ENCODE measurements around the gene INSYN1.
A peak's percentile ranks its signal among the peaks of the same experiment; 100 is the strongest.
"Not testable (repeated sequence)": the region's sequence is repeated elsewhere in the genome, so short reads cannot be mapped to it uniquely, and the experiment has no call there.

INSYN1 gene, protein sequence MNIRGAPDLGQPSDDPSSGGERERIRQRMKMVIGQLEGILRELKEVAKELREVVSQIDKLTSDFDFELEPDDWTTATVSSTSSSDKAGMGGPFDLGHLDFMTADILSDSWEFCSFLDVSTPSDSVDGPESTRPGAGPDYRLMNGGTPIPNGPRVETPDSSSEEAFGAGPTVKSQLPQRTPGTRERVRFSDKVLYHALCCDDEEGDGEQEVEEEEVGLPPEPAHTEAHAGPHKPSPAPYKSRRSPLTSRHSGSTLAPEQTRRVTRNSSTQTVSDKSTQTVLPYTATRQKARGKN

DNA sequence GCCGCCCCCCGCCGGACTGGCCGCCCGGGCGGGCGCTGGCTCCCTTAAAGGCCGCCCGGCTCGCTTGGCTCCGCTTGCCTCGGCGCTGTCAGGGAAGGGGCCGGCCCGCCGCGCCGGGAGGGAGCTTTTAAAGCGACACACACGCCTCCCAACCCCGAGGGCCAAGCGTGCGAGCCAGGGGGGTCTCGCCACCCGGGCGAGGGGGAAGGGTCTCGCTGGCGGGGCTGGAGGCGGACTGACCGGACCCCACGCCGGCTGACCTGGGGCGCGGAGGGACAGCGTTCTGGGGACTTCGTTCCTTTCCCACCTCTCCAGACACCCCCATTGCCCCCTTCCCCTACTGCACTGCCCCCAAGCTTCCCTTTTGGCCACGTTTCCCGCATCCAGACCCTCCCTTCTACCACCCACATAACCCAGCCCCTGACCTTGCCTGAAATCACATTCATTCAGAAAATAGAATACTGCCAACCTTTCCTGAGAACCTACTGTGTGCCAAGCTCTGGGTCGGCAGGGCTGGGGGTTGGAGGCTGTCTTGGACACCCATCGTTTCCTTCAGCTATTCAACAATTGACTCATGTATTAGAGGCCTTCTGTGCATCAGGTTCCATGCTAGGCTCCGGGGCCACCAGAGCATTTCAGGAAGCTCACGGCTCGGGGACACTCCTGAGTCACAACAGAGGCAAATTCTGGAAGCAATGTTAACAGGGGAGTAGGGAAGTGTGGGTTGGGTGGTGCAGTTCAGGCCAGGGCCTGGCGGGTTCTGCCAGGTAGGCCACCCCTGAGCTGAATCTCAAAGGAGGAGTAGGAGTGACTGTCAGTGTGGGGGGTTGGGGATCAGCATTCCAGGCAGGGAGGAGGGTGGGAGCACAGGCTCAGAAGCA, at the start of gene INSYN1:
Gene INSYN1, minus strand, starts transcription at position 102 of the 881 bp plus-strand sequence. CDS start 2,221 bp downstream, outside the sequence.
- no peak for ATAC-seq (ENCODE audit: low read depth)
- no peaks in the 10 kb centered on the region for H3K36me3 Mint-ChIP-seq
- peak within 1 kb of the TSS; percentile 43 for H3K4me3 Mint-ChIP-seq
- no peak for DNase-seq (ENCODE audit: low spot score in 2 of 2)
- no peaks in the 10 kb centered on the region for H3K9me3 Mint-ChIP-seq
- H3K27me3 Mint-ChIP-seq, result peaks cover 26% of the 10 kb centered on the region
- no peaks in the 10 kb centered on the region for H3K4me1 Mint-ChIP-seq
- no peak within 1 kb of the TSS for H3K27ac Mint-ChIP-seq

DNA sequence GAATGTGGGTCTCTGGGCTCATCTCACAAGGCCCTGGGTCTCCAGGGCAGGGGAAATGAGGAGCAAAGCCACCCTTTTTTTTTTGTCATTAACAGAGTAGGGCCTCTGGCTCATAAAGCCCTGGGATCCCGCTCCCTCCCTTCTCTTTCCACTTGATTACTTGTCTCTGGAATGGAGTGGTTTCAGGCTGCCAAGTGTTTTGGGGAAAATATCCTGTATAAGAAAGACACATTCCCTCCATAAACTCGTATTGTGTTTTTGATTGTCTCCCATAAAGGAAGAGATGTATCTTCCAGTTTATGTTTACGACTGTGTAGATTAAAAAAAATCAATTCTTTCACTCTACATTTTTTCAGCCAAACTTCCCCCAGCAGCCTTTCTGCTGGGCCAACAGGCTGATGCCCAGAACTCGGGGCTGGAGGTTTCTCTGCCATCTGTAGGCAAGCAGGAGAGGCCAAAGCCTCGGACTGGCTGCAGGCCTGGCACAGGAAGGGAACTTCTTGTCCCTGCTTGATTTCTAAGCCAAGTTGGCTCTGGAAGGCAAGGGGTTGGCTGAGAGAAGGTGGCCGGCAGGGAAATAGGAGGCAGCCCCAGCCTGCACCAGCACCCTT, 49.4 kb upstream of the INSYN1 start:
- Mint-ChIP-seq H3K27ac (no peak overlapping the region), H3K27me3 (peaks cover 4% of the 10 kb centered on the region), H3K9me3 (no peaks in the 10 kb centered on the region), H3K4me1 (no peaks in the 10 kb centered on the region), H3K36me3 (no peaks in the 10 kb centered on the region), H3K4me3 (no peak overlapping the region)
- no peak for DNase-seq (ENCODE audit: low spot score in 2 of 2)
- no peak for ATAC-seq (ENCODE audit: low read depth)

DNA sequence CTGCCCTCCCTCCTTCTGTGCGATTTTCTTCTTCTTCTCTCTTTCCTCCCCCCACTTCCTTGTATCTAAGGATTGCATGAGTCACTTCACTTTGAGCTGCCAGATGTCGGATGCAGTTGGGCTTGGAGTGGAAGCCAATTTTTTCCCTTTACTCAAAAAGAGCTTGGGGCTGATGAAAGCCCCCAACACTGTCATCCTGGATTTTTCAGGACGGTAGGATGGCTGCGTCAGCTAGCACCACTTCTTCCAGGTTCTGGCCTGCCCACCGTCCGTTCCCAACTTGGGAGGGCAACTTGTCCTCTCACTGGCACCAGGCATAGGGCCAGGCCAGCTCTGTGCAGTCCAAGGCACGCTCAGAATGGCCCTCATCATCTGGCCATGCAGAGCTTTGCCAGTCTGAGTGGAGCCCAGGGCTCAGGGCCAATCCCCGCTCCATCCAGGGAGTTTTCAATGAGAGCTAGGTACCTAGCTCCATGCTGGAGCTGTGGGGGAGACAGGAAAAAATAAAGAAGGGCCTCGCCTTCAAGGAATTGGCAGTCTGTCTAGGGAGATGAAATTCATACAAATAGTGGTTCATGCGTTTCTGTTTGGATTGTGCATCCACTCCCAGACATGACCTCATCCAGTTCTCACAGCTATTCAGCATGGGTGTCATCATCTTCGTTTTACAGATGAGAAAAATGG, 47.7 kb upstream of the INSYN1 start:
- H3K36me3 Mint-ChIP-seq, result no peaks in the 10 kb centered on the region
- ATAC-seq (ENCODE audit: low read depth) (no peak), DNase-seq (ENCODE audit: low spot score in 2 of 2) (no peak)
- H3K9me3 Mint-ChIP-seq, result no peaks in the 10 kb centered on the region
- H3K4me1 Mint-ChIP-seq, result no peaks in the 10 kb centered on the region
- peaks cover 4% of the 10 kb centered on the region for H3K27me3 Mint-ChIP-seq
- no peak overlapping the region for H3K4me3 Mint-ChIP-seq
- no peak overlapping the region for H3K27ac Mint-ChIP-seq

DNA sequence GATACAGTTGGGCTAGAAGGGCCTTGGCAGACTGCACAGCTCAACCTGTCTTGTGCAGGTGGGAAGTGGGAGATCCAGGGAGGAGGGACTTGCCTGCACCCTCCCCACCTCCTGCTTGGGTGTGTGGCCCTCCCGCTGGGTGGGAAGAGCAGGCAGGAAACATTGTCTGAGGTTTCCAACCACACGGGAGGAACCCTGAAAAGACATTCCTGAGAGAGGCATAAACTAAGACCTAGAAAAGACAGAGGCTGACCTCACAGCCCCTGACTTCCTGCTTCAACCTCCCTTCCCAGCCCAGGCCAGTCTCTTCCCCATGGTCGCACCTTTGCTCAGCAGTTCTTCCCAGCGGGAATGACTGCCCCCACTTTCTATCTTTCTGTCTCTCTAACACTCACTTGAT, 46.3 kb upstream of the INSYN1 start:
- Mint-ChIP-seq H3K27me3 (peaks cover 4% of the 10 kb centered on the region), H3K9me3 (no peaks in the 10 kb centered on the region)
- no peak for DNase-seq (ENCODE audit: low spot score in 2 of 2)

DNA sequence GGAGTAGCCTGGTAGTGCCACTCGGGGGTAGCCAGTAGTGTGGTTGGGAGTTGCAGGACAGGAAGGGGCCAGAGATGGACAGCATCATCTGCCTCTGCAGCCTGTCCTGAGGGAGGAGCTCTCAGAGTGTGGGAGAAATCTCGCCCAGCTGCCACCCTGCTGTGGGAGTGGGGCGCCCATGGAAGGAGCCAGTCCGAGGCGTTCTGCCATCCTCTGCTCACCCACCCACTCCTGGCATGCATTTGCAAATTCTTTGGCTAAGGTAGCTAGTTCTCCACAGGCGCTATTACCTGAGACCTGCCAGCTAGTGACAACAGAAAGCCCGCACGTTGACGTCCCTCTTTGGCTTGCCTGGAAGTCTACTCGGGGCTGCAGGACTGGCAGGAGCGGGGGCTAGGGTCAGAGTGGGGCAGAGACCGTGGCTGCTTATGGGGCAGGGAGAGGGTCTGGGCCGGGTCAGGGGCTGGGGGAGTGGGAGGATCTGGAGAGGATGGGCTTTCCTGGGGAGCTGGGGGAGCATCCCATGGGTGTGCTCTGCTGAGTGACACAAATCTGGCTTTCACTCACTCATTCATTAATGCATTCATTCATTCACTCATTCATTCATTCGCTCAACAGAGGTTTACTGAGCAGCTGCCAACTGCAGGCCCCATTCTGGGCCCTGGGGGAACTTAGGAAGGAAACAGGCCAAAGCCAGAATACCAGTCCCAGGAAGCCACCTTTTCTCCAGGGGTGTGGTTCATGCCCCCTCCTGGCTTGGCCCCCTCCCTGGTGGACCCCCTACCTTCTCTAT, 44.4 kb upstream of the INSYN1 start:
- no peaks in the 10 kb centered on the region for H3K9me3 Mint-ChIP-seq
- H3K27ac Mint-ChIP-seq, result no peak overlapping the region
- no peak overlapping the region for H3K4me3 Mint-ChIP-seq
- peaks cover 7% of the 10 kb centered on the region for H3K27me3 Mint-ChIP-seq
- DNase-seq (ENCODE audit: low spot score in 2 of 2) (no peak), ATAC-seq (ENCODE audit: low read depth) (no peak)
- H3K4me1 Mint-ChIP-seq, result no peaks in the 10 kb centered on the region
- no peaks in the 10 kb centered on the region for H3K36me3 Mint-ChIP-seq

More for the DNA sequence above, 46.3 kb upstream of the INSYN1 start:
- Mint-ChIP-seq H3K36me3 (no peaks in the 10 kb centered on the region), H3K27ac (no peak overlapping the region), H3K4me1 (no peaks in the 10 kb centered on the region), H3K4me3 (no peak overlapping the region)
- ATAC-seq (ENCODE audit: low read depth), result no peak

DNA sequence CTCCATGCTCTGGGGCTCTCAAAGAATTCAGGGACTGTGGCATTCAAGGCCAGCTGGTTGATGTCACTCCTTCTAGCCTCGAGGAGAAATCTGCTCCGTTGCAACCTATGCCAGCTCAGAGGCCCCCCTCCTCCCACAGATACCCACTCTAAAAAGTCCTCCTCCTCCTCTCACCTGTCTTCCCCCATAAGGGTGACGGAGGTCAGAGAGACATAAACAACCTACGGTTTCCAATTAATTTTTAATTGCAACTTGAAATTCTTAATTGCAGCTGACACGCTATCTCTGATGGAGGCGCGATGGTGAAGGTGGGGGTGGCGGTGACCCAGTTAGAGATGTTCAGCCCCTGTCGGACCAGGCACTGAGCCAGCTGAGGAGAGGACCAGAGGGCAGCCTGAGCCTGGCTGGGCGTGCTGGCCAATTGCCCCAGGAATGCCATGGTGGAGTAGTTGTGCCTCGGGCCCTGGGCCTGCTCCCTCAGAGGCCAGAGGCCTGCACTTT, 43.2 kb upstream of the INSYN1 start:
- DNase-seq (ENCODE audit: low spot score in 2 of 2) (no peak), ATAC-seq (ENCODE audit: low read depth) (no peak)
- no peak overlapping the region for H3K27ac Mint-ChIP-seq
- H3K4me3 Mint-ChIP-seq, result no peak overlapping the region
- H3K27me3 Mint-ChIP-seq, result peaks cover 3% of the 10 kb centered on the region
- no peaks in the 10 kb centered on the region for H3K9me3 Mint-ChIP-seq
- H3K4me1 Mint-ChIP-seq, result no peaks in the 10 kb centered on the region
- H3K36me3 Mint-ChIP-seq, result no peaks in the 10 kb centered on the region

DNA sequence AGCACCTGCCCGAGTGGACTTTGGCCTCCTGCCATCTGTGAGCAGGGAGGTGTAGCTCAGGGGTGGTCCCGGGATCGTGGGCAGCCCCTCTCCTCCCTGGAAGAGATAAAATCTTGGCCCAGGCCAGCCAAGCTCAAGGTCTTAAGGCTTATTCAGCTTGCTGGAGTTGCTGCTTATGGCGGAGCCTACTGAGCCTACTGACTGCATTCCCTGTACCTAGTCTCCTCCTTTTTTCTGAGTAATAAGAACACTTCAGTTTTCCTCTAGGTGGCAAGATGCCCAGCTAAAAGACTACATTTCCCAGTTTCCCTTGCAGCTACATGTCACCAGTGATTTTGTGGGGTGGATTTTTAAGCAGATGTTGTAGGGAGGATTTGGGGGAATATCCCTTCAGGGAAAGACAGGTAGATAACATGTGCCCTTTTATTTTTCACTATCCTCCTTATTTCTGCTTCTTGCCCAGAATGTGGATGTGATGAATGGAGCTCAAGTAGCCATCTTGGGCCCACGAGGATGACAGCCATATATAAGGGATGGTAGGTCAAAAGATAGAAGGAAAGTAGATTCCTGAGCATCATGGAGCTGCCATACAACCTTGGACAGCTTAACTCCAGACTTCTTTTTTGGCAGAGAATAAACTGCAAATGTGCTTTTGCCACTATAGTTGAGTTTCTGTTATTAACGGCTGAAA, 41.4 kb upstream of the INSYN1 start:
- DNase-seq (ENCODE audit: low spot score in 2 of 2) (no peak), ATAC-seq (ENCODE audit: low read depth) (no peak)
- Mint-ChIP-seq H3K36me3 (no peaks in the 10 kb centered on the region), H3K4me1 (no peaks in the 10 kb centered on the region), H3K27ac (no peak overlapping the region), H3K27me3 (peaks cover 3% of the 10 kb centered on the region), H3K4me3 (no peak overlapping the region), H3K9me3 (no peaks in the 10 kb centered on the region)

DNA sequence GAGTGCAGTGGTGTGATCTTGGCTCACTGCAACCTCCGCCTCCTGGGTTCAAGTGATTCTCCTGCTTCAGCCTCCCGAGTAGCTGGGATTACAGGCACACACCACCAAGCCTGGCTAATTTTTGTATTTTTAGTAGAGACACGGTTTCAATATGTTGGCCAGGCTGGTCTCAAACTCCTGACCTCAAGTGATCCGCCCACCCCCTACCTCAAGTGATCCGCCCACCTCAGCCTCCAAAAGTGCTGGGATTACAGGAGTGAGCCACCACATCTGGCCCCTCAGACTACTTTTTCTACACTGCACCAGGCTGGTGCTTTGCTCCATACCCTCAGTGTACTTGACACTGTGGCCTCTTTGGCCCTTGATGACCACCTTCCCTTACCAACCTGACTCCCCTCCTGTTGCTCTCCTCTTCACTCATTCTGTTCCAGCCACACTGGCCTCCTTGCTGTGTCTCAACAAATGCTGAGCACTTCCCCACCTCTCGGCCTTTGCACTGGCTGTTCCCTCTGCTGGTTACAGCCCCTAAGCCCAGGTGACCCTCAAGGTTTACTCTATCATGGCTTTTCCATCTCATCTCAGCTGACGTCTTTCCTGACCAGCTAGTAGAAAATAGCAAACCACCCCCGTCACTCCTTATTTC, 39.9 kb upstream of the INSYN1 start:
- H3K36me3 Mint-ChIP-seq; H3K4me3 Mint-ChIP-seq; H3K9me3 Mint-ChIP-seq; ATAC-seq (ENCODE audit: low read depth); H3K4me1 Mint-ChIP-seq; H3K27me3 Mint-ChIP-seq; DNase-seq (ENCODE audit: low spot score in 2 of 2); H3K27ac Mint-ChIP-seq: not testable (repeated sequence)

DNA sequence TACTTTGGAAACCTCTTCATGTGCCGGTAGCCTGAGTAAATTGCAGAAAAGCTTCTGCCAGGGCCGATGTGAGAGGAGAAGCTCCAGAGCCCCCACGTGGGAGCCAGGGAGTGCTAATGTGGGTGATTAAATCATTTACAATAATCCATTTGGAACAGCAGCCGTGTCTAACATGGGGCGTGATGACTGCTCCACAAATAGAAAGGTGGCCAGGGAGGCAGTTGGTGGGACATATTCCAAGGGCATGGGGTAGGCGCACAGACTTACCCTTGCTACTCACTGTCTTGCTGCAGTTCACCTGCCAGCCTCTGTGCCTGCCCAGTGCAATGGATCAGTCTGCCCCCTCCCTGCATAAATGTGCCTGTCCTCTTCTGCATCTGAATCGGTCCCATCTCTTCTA, 39.3 kb upstream of the INSYN1 start:
- H3K4me1 Mint-ChIP-seq, result no peaks in the 10 kb centered on the region
- no peaks in the 10 kb centered on the region for H3K9me3 Mint-ChIP-seq
- H3K27ac Mint-ChIP-seq, result no peak overlapping the region
- H3K36me3 Mint-ChIP-seq, result no peaks in the 10 kb centered on the region
- peaks cover 5% of the 10 kb centered on the region for H3K27me3 Mint-ChIP-seq
- ATAC-seq (ENCODE audit: low read depth), result no peak
- no peak overlapping the region for H3K4me3 Mint-ChIP-seq
- DNase-seq (ENCODE audit: low spot score in 2 of 2), result no peak

DNA sequence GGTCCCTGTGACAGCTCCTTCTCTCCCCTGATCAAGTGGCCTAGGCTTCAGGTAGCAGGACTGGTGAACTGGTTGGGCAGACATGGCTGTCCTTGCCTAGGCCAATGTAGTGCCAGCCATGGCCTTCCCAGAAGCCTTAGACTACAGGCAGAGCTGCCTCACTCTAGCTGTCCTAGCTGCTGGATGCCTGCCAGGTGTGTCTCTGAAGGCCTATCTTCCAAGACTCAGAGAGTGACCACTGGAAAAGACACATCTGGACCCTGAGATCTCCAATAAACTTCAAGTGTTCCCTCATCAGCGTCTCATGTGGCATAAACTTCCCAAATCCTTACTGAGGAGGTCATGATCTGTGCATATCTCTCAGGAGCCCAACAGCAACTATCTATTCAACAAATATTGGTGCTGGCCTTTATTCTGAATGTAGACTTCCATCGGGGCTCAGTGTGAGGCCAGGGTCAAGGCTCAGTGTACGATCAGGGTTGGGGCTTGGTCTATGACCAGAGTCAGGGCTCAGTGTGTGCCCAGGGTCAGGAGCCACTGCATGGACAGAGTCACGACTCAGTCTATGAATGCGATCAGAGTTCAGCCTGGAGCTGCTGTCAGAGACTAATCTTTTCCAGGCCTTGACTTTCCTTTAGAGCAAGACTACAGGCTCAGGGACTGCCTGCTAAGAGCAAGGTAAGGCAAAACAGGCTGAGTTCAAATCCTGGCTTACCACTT, 36.5 kb upstream of the INSYN1 start:
- no peak overlapping the region for H3K4me3 Mint-ChIP-seq
- no peak for ATAC-seq (ENCODE audit: low read depth)
- H3K27me3 Mint-ChIP-seq, result peaks cover 6% of the 10 kb centered on the region
- no peak overlapping the region for H3K27ac Mint-ChIP-seq
- no peaks in the 10 kb centered on the region for H3K36me3 Mint-ChIP-seq
- H3K4me1 Mint-ChIP-seq, result no peaks in the 10 kb centered on the region
- no peak for DNase-seq (ENCODE audit: low spot score in 2 of 2)
- no peaks in the 10 kb centered on the region for H3K9me3 Mint-ChIP-seq

DNA sequence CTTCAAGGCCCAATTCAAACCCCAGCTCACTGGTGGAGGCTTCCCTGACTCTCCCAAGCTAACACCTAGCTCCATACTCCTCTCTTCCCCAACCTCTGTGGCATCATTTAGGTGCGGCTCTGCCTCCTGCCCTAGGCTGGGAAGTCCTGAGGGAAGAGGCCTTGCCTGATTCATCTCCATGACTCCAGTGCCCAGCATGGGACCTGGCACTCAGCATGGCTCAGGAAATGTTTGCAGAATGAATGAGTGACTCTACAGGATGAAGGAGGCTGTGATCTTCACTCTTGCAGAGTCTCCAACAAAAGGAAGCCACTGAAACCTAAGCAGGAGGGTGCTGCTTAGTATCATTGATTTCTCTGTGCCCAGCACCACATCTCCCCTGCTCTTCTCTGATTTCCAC, 34.5 kb upstream of the INSYN1 start:
- ATAC-seq (ENCODE audit: low read depth), result no peak
- H3K4me1 Mint-ChIP-seq, result no peaks in the 10 kb centered on the region
- no peak overlapping the region for H3K4me3 Mint-ChIP-seq
- no peak for DNase-seq (ENCODE audit: low spot score in 2 of 2)
- no peak overlapping the region for H3K27ac Mint-ChIP-seq
- no peaks in the 10 kb centered on the region for H3K36me3 Mint-ChIP-seq
- H3K9me3 Mint-ChIP-seq, result no peaks in the 10 kb centered on the region
- peaks cover 2% of the 10 kb centered on the region for H3K27me3 Mint-ChIP-seq

DNA sequence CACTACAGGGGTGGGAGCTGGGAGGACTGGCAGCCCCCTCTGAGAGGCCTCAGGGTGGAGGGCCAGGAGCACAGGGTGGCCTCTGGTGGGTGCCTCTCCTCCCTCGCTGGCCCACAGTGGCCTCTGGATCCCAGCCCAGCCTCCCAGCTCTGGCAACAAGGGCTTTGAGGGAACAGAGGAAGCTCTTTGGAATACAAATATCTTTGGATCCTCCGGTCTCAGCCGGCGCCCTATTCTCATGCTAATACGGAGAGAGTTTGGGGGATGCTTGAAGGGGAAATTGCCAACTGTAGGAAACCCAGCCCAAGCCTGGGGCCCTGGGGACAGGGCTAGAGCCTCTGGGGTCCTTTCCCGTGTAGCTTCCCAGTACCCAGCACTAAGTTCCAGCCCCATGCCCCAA, 33.4 kb upstream of the INSYN1 start:
- Mint-ChIP-seq H3K4me3 (no peak overlapping the region), H3K36me3 (no peaks in the 10 kb centered on the region), H3K4me1 (no peaks in the 10 kb centered on the region), H3K27me3 (peaks cover 2% of the 10 kb centered on the region), H3K9me3 (no peaks in the 10 kb centered on the region), H3K27ac (no peak overlapping the region)
- DNase-seq (ENCODE audit: low spot score in 2 of 2) (no peak), ATAC-seq (ENCODE audit: low read depth) (no peak)
